Esophagus muscularis mucosa (tissue), 4 donors: ENCODE measurements around the gene PROX2. TPM values are rescaled to one million over a fixed set of nuclear protein-coding genes. Genes with fewer than 3 reads are reported as not detected.

Experiments
- DNase-seq: peaks from one replicate; pipeline ENCODE4 v3.0.0-alpha.2; 2017; ENCODE audit errors: extremely low spot score
- H3K27ac ChIP-seq, 4 donors: fragments of 200-600 bp; sonication (generic); replicated peaks in 1 of 4; 1 replicate in 3 of 4; 2 replicates in 1 of 4; pipeline ENCODE4 v1.5.1; 2016 to 2019; ENCODE audit warnings: mild to moderate bottlenecking in 1 of 4
- H3K27me3 ChIP-seq, 4 donors: fragments of 200-600 bp; sonication (generic); one replicate each; pipeline versions ENCODE4 v1.5.1 to v1.6.0; 2016 to 2019
- H3K36me3 ChIP-seq, 4 donors: fragments of 200-600 bp; sonication (generic); one replicate each; pipeline ENCODE4 v1.5.1; 2016 to 2019
- H3K4me1 ChIP-seq, 4 donors: fragments of 200-600 bp; sonication (generic); one replicate each; pipeline ENCODE4 v1.5.1; 2016 to 2019
- H3K4me3 ChIP-seq, 4 donors: fragments of 200-600 bp; sonication (generic); 1 replicate in 2 of 4; 2 replicates in 2 of 4; pipeline ENCODE4 v1.5.1; 2016 to 2019; ENCODE audit warnings: mild to moderate bottlenecking in 4 of 4, moderate library complexity in 1 of 4
- H3K9me3 ChIP-seq, 4 donors: fragments of 200-600 bp; sonication (generic); 1 replicate in 3 of 4; 2 replicates in 1 of 4; pipeline ENCODE4 v1.5.1; 2016 to 2019
- EP300 ChIP-seq: sonication (generic); formaldehyde crosslinking; IDR thresholded peaks from one replicate; pipeline ENCODE4 v1.6.1; 2017; ENCODE audit warnings: antibody characterized with exemption
- POLR2A ChIP-seq: fragments of 450-650 bp; IDR thresholded peaks from one replicate; pipeline ENCODE4 v1.6.1; 2017; ENCODE audit warnings: antibody characterized with exemption, moderate library complexity, mild to moderate bottlenecking, low read depth
- POLR2AphosphoS5 ChIP-seq, 2 donors: sonication (generic); formaldehyde crosslinking; IDR thresholded peaks; one replicate each; pipeline ENCODE4 v1.6.1; 2017; ENCODE audit warnings: antibody characterized with exemption in 2 of 2
- WGBS: methylation state at CpG from one replicate; pipeline ENCODE4 v1.1.5; 2018; 5-methylcytosine and 5-hydroxymethylcytosine counted together
- intact Hi-C: fragments of 100-400 bp; cut with DNase I; formaldehyde crosslinking; loops from one replicate; pipeline ENCODE4 v1.15.1; 2023
- total RNA-seq, 4 donors: library from RNA; depleted of rRNA; stranded (reverse); fragments of >200 nt; gene quantifications; one replicate each; pipeline versions ENCODE4 v1.1.0 to v1.2.1, GENCODE V29; 2016
- TF ChIP-seq, protein P1 (sequence below), 3 experiments: fragments of 200-600 bp in 2 of 3; fragments of 450-650 bp in 1 of 3; sonication (generic) in 2 of 3; IDR thresholded peaks; one replicate each; pipeline ENCODE4 v1.5.1; 2017 to 2019; ENCODE audit warnings: antibody characterized with exemption in 3 of 3, mild to moderate bottlenecking in 2 of 3, moderate library complexity in 1 of 3

Gene PROX2
- total RNA-seq, 4 donors from 2014 or later, result not detected

GRCh38 chr14:74846968-74847665 is 28.8 kb downstream of the PROX2 start:
- DNase-seq, result no peak
- intact Hi-C loops, result no loop called here
- no peaks in the 10 kb centered on the region for H3K27me3 ChIP-seq
- no peaks in the 10 kb centered on the region for H3K9me3 ChIP-seq
- peaks cover 0 to 1% (median 0%) of the 10 kb centered on the region in 4 donors for H3K4me1 ChIP-seq
- TF ChIP-seq POLR2AphosphoS5 (IDR thresholded peaks at IDR 0.05), result no peak
- TF ChIP-seq POLR2A, result no peak
- TF ChIP-seq EP300, result no peak
- TF ChIP-seq, protein P1, sequence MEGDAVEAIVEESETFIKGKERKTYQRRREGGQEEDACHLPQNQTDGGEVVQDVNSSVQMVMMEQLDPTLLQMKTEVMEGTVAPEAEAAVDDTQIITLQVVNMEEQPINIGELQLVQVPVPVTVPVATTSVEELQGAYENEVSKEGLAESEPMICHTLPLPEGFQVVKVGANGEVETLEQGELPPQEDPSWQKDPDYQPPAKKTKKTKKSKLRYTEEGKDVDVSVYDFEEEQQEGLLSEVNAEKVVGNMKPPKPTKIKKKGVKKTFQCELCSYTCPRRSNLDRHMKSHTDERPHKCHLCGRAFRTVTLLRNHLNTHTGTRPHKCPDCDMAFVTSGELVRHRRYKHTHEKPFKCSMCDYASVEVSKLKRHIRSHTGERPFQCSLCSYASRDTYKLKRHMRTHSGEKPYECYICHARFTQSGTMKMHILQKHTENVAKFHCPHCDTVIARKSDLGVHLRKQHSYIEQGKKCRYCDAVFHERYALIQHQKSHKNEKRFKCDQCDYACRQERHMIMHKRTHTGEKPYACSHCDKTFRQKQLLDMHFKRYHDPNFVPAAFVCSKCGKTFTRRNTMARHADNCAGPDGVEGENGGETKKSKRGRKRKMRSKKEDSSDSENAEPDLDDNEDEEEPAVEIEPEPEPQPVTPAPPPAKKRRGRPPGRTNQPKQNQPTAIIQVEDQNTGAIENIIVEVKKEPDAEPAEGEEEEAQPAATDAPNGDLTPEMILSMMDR (IDR thresholded peaks at IDR 0.05), result no peak
- no peak overlapping the region for H3K4me3 ChIP-seq
- H3K36me3 ChIP-seq, result no peaks in the 10 kb centered on the region
- WGBS, result 95% methylated on average over 1 of the region's 1 CpG
- no peak overlapping the region for H3K27ac ChIP-seq

DNA sequence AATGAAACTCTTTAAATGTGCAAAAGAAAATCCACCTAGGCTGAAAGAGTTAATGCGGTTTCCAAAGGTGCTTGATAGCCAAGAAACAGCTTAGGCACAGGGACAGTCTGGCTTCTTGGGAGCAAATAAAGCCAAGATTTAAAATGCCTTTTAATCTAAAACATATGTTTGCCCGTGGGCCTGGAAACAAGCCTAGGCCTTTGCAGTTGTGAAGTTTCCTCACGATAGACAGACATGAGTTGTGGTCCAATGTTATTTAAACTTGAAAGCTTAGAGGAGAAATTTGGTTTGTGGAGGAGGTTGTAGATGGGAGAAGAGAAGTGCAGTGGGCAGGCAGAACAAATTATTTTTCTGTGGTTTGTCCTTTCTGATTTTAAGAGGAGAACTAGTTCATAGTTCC is 29.8 kb downstream of the PROX2 start:
- Histone ChIP-seq H3K27me3 (no peaks in the 10 kb centered on the region), H3K36me3 (peaks cover 0 to 1% (median 0%) of the 10 kb centered on the region in 4 donors), H3K4me3 (no peak overlapping the region), H3K27ac (no peak overlapping the region), H3K9me3 (no peaks in the 10 kb centered on the region), H3K4me1 (no peaks in the 10 kb centered on the region)
- TF ChIP-seq, protein P1 (IDR thresholded peaks at IDR 0.05), result no peak
- TF ChIP-seq POLR2A (no peak), POLR2AphosphoS5 (IDR thresholded peaks at IDR 0.05) (no peak), EP300 (no peak)
- no peak for DNase-seq
- intact Hi-C loops, result no loop called here
- WGBS, result 63% methylated on average over 3 of the region's 3 CpGs

DNA sequence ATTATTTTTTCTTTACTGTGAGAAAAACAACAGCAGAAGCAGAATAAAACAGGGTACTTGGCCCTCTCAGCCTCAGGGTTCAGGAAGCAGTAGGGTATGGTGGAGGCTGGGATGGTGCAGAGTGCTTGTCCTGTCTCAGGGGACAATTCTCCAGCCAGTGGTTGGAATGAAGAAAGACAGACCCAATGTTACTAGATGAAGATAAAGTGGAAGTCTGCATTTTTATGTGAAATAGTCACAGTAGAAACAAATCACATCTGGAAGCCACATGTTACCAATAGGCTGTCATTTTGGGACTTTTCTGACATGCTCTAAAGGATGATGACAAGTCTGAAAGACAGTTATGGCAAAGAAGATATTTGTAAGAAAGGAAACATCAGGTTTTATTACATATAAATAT is 32.3 kb downstream of the PROX2 start:
- H3K4me3 ChIP-seq, result no peak overlapping the region
- intact Hi-C loops, result no loop called here
- H3K9me3 ChIP-seq, result no peaks in the 10 kb centered on the region
- peaks cover 0 to 9% (median 3%) of the 10 kb centered on the region in 4 donors for H3K36me3 ChIP-seq
- H3K4me1 ChIP-seq, result no peaks in the 10 kb centered on the region
- no peak overlapping the region for H3K27ac ChIP-seq
- H3K27me3 ChIP-seq, result no peaks in the 10 kb centered on the region
- TF ChIP-seq POLR2AphosphoS5 (IDR thresholded peaks at IDR 0.05) (no peak), POLR2A (no peak), EP300 (no peak)
- TF ChIP-seq, protein P1 (IDR thresholded peaks at IDR 0.05), result no peak
- DNase-seq, result no peak

DNA sequence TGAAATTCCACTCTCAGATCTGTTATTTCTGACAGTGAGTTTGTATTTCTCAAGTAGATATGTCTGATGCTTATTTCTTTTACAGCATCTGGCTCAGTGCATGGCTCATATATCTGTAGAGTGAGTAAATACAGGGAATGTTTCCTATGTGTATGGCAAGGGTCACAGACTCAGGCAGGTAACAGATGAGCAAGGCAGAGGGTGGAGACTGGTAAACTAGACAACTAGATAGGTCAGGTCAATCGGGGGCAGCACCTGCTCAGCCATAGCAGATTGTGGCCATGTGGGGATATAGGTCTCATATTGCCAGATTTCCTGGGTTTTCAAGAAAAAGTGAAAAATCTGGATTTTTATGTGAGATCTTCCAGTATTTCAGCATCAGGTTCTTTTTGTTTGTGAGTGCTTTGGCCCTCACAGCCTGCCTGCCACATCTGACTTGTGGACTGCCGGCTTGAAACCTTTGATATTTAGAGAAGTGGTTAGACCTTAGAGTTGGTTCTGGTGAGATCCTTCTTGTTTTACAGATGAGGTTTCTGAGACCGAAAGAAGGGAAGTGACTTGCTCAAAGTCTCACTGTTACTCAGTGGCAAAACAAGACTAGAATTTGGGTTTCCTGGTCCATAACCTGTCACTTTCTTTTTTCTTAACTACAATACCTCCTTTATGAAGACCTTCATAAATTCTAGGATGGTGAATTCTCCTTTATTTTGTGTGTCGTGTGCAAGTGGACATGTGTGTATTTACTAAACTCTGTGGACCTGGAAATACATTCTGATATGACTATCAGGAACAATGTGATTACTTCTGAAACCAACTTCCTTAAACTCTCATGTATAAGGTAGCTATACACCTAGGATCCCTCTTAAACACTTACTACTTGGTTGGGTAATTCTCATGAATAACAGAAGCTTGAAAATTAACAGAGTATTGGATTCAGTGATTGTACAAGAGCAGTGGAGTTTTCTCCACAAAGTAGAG is 34.4 kb downstream of the PROX2 start:
- Histone ChIP-seq H3K36me3 (peaks cover 0 to 14% (median 5%) of the 10 kb centered on the region in 4 donors), H3K4me1 (peaks cover 3 to 12% (median 8%) of the 10 kb centered on the region in 4 donors), H3K27me3 (no peaks in the 10 kb centered on the region), H3K4me3 (no peak overlapping the region), H3K9me3 (no peaks in the 10 kb centered on the region), H3K27ac (no peak overlapping the region)
- intact Hi-C loops, result no loop called here
- TF ChIP-seq POLR2AphosphoS5 (IDR thresholded peaks at IDR 0.05), result no peak
- TF ChIP-seq, protein P1 (IDR thresholded peaks at IDR 0.05), result no peak
- TF ChIP-seq EP300, result no peak
- TF ChIP-seq POLR2A, result no peak
- DNase-seq, result no peak
- WGBS, result 80% methylated on average over 4 of the region's 4 CpGs
